Liver (tissue), 3 donors: ENCODE data around the gene SYNPO.

Experiments used
- CTCF ChIP-seq: fragments of 150-350 bp; IDR thresholded peaks from 2 replicates; pipeline ENCODE4 v1.5.1; 2017; ENCODE audit warnings: improper control_type of control experiment, low read depth, low read length; ENCODE audit not compliant: missing input control
- GABPA ChIP-seq, 2 donors: IDR thresholded peaks in 1 of 2; conservative IDR thresholded peaks in 1 of 2; 2 replicates each; pipeline ENCODE4 v1.6.1; 2016; ENCODE audit warnings: antibody characterized with exemption in 2 of 2, mild to moderate bottlenecking in 1 of 2, moderate library complexity in 1 of 2
- JUND ChIP-seq, 2 donors: IDR thresholded peaks; 2 replicates each; pipeline ENCODE4 v1.6.1; 2016; ENCODE audit warnings: antibody characterized with exemption in 2 of 2
- NR2F2 ChIP-seq: IDR thresholded peaks from 2 replicates; pipeline ENCODE4 v1.6.1; 2016; ENCODE audit warnings: antibody characterized with exemption
- RAD21 ChIP-seq, 2 donors: IDR thresholded peaks; 2 replicates each; pipeline ENCODE4 v1.6.1; 2016; ENCODE audit warnings: antibody characterized with exemption in 2 of 2, mild to moderate bottlenecking in 2 of 2
- SP1 ChIP-seq: IDR thresholded peaks from 2 replicates; pipeline ENCODE4 v1.6.1; 2018; ENCODE audit warnings: antibody characterized with exemption, mild to moderate bottlenecking
- TAF1 ChIP-seq: conservative IDR thresholded peaks from 2 replicates; pipeline ENCODE4 v1.6.1; 2016; ENCODE audit warnings: antibody characterized with exemption, mild to moderate bottlenecking
- YY1 ChIP-seq: IDR thresholded peaks from 2 replicates; pipeline ENCODE4 v1.6.1; 2016; ENCODE audit warnings: antibody characterized with exemption, mild to moderate bottlenecking
- TF ChIP-seq, protein P1 (sequence below): IDR thresholded peaks from 2 replicates; pipeline ENCODE4 v1.6.1; 2016; ENCODE audit warnings: antibody characterized with exemption, mild to moderate bottlenecking
- TF ChIP-seq, protein P2 (sequence below): IDR thresholded peaks from 2 replicates; pipeline ENCODE4 v1.6.1; 2016; ENCODE audit warnings: antibody characterized with exemption
- TF ChIP-seq, protein P3 (sequence below): IDR thresholded peaks from 2 replicates; pipeline ENCODE4 v1.6.1; 2016; ENCODE audit warnings: antibody characterized with exemption
- donor health status: healthy.
- donor health status: healthy.

DNA sequence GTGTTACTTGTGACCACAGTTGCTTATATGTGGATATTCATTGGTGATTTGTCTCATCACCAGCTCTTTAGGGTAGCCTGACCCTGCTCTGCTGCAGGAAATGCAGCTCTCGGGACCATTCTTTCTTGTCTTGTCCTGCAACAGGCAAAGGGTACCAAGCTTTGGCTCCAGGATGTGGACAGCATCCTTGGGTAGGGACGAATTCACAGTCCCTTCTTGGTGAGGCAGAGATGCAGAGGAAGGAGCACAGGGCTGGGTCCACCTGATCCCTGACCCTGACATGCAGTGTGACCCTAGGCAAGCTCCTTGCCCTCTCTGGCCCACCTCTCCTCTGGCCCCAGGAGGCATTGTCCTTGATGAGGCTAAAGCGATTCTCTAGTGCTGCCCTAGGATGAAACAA lies 37.0 kb upstream of the SYNPO start:
- TF ChIP-seq CTCF (no peak), TAF1 (no peak), SP1 (no peak), RAD21 (IDR thresholded peaks at IDR 0.05) (no peak), GABPA (IDR thresholded peaks at IDR 0.05 in 1 of 2, conservative IDR thresholded peaks at IDR 0.05 in 1 of 2) (no peak), JUND (IDR thresholded peaks at IDR 0.05) (no peak), NR2F2 (no peak), YY1 (no peak)
- TF ChIP-seq, protein P1, sequence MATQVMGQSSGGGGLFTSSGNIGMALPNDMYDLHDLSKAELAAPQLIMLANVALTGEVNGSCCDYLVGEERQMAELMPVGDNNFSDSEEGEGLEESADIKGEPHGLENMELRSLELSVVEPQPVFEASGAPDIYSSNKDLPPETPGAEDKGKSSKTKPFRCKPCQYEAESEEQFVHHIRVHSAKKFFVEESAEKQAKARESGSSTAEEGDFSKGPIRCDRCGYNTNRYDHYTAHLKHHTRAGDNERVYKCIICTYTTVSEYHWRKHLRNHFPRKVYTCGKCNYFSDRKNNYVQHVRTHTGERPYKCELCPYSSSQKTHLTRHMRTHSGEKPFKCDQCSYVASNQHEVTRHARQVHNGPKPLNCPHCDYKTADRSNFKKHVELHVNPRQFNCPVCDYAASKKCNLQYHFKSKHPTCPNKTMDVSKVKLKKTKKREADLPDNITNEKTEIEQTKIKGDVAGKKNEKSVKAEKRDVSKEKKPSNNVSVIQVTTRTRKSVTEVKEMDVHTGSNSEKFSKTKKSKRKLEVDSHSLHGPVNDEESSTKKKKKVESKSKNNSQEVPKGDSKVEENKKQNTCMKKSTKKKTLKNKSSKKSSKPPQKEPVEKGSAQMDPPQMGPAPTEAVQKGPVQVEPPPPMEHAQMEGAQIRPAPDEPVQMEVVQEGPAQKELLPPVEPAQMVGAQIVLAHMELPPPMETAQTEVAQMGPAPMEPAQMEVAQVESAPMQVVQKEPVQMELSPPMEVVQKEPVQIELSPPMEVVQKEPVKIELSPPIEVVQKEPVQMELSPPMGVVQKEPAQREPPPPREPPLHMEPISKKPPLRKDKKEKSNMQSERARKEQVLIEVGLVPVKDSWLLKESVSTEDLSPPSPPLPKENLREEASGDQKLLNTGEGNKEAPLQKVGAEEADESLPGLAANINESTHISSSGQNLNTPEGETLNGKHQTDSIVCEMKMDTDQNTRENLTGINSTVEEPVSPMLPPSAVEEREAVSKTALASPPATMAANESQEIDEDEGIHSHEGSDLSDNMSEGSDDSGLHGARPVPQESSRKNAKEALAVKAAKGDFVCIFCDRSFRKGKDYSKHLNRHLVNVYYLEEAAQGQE, result no peak
- TF ChIP-seq, protein P2, sequence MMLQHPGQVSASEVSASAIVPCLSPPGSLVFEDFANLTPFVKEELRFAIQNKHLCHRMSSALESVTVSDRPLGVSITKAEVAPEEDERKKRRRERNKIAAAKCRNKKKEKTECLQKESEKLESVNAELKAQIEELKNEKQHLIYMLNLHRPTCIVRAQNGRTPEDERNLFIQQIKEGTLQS, result no peak
- TF ChIP-seq, protein P3, sequence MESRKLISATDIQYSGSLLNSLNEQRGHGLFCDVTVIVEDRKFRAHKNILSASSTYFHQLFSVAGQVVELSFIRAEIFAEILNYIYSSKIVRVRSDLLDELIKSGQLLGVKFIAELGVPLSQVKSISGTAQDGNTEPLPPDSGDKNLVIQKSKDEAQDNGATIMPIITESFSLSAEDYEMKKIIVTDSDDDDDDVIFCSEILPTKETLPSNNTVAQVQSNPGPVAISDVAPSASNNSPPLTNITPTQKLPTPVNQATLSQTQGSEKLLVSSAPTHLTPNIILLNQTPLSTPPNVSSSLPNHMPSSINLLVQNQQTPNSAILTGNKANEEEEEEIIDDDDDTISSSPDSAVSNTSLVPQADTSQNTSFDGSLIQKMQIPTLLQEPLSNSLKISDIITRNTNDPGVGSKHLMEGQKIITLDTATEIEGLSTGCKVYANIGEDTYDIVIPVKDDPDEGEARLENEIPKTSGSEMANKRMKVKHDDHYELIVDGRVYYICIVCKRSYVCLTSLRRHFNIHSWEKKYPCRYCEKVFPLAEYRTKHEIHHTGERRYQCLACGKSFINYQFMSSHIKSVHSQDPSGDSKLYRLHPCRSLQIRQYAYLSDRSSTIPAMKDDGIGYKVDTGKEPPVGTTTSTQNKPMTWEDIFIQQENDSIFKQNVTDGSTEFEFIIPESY, result no peak
